Stimulated activated CD4-positive, alpha-beta T cell treated with anti-CD3 and anti-CD28 coated beads, Interleukin-2, amount 100 ng/mL, for 48 hours (primary cell): Measurements from ENCODE around the gene CLDN12.
"Not testable (repeated sequence)": the region's sequence is repeated elsewhere in the genome, so short reads cannot be mapped to it uniquely, and the experiment has no call there.

Source experiments
- DNase-seq, 2 donors: peaks; one replicate each; pipeline ENCODE4 v3.0.0-alpha.2; 2020

Gene CLDN12

DNA sequence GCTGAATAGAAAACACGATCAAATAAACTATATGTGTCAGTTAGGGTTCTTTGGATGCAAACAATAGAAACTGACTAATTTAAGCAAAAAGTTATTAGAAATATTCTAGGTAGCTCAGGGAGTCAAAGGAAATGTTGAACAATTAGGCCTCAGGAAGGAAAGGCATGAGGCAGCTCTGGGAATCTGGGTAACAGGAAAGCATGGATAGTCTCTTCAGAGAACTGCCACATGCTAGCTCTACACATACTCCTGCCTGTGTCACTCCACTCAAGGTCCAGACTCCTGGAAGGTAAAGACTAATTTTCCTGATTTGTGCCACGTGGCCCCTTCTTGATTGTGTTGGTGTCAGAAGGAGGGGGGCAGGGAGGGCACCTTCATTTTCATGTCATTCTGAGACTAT lies 42.4 kb downstream of the CLDN12 start:
- DNase-seq = no peak

GRCh38 chr7:90446137-90446899 lies 43.1 kb downstream of the CLDN12 start:
- no peak for DNase-seq

DNA sequence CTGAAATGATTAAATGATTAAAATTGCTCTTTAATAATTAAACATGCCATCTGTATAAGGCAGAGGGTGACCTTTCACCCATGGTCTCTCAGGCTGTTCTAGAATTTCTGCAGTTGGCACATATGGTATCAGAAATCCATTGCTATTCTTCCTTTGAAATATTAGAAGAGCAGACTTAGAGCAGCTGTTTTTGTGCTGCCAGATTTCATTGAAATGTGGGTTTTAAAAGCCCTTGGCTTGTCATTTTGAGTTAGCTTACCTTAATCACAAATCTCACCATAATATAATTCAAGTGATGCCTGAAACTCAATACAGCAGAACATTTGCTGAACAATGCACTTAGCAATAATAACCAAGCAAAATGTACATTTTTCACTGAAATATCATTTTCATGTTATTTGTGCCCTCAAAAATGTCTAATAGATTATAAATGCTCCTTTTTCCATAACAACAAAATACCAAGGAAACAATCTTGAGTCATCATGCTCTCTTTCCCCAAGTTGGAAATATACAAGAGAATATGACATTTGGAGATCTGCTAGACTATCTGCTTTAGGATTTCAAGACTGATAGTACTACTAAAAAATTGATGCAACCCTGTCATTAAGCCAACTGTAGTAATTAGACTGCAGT lies 50.1 kb downstream of the CLDN12 start:
- no peak for DNase-seq

DNA sequence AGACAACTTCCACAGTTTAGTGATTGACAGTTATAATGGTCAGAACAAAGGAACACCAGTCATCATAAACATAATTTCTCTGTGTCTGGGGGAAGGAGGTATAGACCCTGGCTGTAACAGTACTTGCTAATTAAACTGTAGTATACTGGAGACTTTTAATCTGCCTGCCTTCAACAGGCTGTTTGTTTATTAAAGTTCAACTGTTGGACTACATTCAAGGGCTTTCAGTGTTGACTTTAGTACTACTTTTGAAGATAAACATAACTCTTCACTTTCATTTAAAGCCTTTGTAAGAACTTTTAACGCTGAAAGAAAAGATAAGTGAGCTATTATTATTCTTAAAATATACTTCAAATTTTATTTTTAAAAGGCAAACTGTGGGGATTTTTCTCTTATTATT lies 50.7 kb downstream of the CLDN12 start:
- DNase-seq = no peak

DNA sequence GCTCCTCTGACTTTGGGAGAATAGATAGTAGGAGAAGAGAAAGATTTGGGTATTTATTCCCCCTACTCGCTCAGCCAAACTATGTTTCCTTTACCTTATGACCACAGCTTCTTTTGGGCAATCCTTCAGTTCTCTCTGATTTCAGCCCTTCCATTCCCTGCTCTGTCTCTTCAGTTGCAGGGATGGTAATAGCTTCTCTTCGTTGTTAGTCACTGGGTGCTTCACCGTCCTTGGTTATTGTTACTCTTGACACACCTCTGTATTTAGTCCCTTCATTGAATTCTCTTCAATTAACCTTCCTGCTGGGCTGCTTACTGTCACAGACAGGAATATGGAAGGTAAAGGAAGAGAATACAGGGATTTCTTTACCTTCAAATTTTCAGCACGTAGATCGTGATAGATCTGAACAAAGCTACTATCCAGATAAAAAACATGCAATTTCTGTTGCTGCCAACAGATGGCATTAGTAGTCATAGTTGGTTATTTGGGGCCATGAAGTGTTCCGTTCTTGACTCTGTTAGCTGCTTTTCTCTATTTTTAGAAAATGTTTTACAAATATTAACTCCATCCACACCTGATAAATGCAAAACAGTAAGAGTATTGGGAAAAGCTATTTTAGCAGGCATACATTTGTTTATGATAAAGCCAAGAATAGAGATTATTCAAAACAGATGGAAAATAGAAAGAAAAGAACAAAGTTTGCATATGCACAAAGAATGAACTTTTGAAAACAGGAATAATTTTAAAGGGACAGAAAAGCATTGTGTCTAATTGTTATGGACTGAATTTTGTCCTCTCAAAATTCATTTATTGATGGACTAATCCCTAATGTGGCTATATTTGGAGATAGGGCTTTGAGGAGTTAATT lies 52.1 kb downstream of the CLDN12 start:
- no peak for DNase-seq

DNA sequence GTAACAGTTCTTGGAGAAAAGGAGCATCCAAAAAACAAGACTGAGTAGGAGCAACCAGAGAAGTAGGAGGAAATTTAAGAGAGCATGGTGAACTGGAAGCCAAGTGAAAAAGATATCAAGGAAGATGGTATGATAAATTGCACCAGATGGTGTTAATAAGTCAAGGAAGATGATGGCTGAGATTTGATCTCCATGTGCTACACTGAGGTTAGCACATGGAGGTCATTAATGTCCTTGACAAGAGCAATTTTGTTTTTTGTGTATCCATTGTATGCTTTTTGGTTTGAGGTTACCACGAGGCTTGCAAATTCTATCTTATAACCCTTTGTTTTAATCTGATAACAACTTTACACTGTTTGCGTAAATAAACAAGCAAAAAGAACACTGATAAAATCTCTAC lies 54.8 kb downstream of the CLDN12 start:
- no peak for DNase-seq

GRCh38 chr7:90459888-90460287 lies 56.6 kb downstream of the CLDN12 start:
- DNase-seq = no peak

DNA sequence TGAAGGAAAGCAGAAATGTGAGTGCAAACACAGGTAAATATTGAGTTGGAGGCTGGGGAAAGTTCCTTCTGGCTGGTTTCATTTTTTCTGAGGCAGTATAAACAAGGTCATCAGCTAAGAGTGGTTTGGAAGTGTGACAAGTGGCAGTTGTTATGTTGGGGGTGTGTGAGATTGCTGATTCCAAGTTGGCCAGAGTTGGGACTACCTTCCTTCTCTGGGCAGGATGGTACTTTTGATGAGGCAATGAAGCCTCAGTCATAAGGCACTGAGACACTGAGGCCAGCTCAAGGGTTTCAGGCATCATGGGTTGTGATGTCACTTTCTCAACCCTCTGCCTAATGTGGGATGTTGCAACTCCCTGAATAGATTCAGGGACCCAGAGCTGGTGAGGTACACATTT lies 58.0 kb downstream of the CLDN12 start:
- DNase-seq = no peak

DNA sequence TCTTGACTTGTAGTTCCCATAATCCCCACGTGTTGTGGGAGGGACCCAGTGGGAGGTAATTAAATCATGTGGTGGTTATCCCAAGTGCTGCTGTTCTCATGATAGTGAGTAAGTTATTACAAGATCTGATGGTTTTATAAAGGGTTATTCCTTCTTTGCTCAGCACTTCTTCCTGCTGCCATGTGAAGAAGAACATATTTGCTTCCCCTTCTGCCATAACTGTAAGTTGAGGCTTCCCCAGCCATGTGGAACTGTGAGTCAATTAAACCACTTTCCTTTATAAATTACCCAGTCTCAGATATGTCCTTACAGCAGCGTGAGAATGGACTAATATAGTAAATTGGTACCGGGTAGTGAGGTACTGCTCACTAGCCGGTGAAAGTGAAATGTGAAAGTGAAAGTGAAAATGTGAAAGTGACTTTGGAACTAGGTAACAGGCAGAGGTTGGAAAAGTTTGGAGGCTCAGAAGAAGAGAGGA lies 59.9 kb downstream of the CLDN12 start:
- not testable (repeated sequence) for DNase-seq
